ENCODE measurements around the gene FAM168B. TPM values are rescaled to one million over a fixed set of nuclear protein-coding genes. Genes with fewer than 3 reads are reported as not detected.
A peak's percentile ranks its signal among the peaks of the same experiment; 100 is the strongest.

Gene FAM168B
- total and polyA plus RNA-seq, 2 of the 13 experiments (the other 11 are each of a cell fraction or from before 2014, with no cell fraction given): 64.5 to 113 TPM

GRCh38 chr2:131044075-131044756 lies 49.0 kb downstream of the FAM168B start:
- H3K27ac ChIP-seq (ENCODE audit: extremely low read length, insufficient read depth, low read length): no peak overlapping the region
- peak; percentile 2 for ATAC-seq
- H2AFZ ChIP-seq (ENCODE audit: low read length): no peak overlapping the region
- 93% methylated on average over 20 of the region's 24 CpGs for WGBS (ENCODE audit: low lambda C conversion rate)
- POLR2A ChIA-PET: no interaction called here
- TF ChIP-seq, protein P1, sequence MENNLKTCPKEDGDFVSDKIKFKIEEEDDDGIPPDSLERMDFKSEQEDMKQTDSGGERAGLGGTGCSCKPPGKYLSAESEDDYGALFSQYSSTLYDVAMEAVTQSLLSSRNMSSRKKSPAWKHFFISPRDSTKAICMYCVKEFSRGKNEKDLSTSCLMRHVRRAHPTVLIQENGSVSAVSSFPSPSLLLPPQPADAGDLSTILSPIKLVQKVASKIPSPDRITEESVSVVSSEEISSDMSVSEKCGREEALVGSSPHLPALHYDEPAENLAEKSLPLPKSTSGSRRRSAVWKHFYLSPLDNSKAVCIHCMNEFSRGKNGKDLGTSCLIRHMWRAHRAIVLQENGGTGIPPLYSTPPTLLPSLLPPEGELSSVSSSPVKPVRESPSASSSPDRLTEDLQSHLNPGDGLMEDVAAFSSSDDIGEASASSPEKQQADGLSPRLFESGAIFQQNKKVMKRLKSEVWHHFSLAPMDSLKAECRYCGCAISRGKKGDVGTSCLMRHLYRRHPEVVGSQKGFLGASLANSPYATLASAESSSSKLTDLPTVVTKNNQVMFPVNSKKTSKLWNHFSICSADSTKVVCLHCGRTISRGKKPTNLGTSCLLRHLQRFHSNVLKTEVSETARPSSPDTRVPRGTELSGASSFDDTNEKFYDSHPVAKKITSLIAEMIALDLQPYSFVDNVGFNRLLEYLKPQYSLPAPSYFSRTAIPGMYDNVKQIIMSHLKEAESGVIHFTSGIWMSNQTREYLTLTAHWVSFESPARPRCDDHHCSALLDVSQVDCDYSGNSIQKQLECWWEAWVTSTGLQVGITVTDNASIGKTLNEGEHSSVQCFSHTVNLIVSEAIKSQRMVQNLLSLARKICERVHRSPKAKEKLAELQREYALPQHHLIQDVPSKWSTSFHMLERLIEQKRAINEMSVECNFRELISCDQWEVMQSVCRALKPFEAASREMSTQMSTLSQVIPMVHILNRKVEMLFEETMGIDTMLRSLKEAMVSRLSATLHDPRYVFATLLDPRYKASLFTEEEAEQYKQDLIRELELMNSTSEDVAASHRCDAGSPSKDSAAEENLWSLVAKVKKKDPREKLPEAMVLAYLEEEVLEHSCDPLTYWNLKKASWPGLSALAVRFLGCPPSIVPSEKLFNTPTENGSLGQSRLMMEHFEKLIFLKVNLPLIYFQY (CRISPR knock-in tag; IDR thresholded peaks at IDR 0.05; ENCODE audit: borderline replicate concordance): no peak
- no peak for TF ChIP-seq SMC3 (IDR thresholded peaks at IDR 0.05; ENCODE audit: low read length)
- no peaks in the 10 kb centered on the region for H3K4me1 ChIP-seq (ENCODE audit: insufficient read depth, low read length)
- no TSS peak for BruUV-seq (replicated peaks)
- FAIRE-seq: no peak
- H3K9me3 ChIP-seq (ENCODE audit: low read length): no peaks in the 10 kb centered on the region
- in situ Hi-C loops (cut with HindIII; ENCODE audit: extremely low pct_ligation_motif_present, low pct_unique_long_range_greater_than_20kb) (no loop called here), intact Hi-C loops (cut with micrococcal nuclease; ENCODE audit: unreplicated experiment) (no loop called here)
- H4K20me1 ChIP-seq (ENCODE audit: insufficient read depth, low read length): no peaks in the 10 kb centered on the region; the same call in 1 of the 2 replicates
- H3K79me2 ChIP-seq (ENCODE audit: insufficient read depth, low read length): no peaks in the 10 kb centered on the region
- CTCF ChIA-PET (ENCODE audit: low intra/inter-chr PET ratio, low total read pairs): no interaction called here
- no peaks in the 10 kb centered on the region for H3K27me3 ChIP-seq (ENCODE audit: control insufficient read depth in 1 of 2, insufficient read depth in 2 of 2, low read length in 2 of 2)
- DNase-seq (ENCODE audit: low spot score): no peak
- H3K9ac ChIP-seq (ENCODE audit: insufficient read depth, low read depth, low read length): no peak overlapping the region
- H3K36me3 ChIP-seq (replicated peaks in 1 of 2; ENCODE audit: control insufficient read depth in 1 of 2, insufficient read depth in 2 of 2, low read length in 2 of 2): peaks cover 17 to 24% of the 10 kb centered on the region in 2 experiments; a peak in 4 of 5 replicates
- no peak overlapping the region for H3K4me3 ChIP-seq (replicated peaks in 1 of 3; ENCODE audit: insufficient read depth in 1 of 3, low read depth in 2 of 3, low read length in 3 of 3)
- H3K4me2 ChIP-seq (ENCODE audit: low read depth, low read length): no peak overlapping the region

All from HepG2 (cell line).